Fibroblast of pulmonary artery (primary cell): ENCODE data around the gene WDFY1.

ENCODE experiments used
- DNase-seq: peaks from one replicate; pipeline ENCODE4 v3.0.0-alpha.2; 2010; ENCODE audit warnings: low read depth
- H3K4me3 ChIP-seq: replicated peaks from 2 replicates; pipeline ENCODE4 v1.5.1; 2011; ENCODE audit warnings: low read depth, mild to moderate bottlenecking, control low read depth, low read length, moderate library complexity
- TF ChIP-seq, protein P1 (sequence below): IDR thresholded peaks from 2 replicates; pipeline ENCODE4 v1.5.1; 2011; ENCODE audit warnings: mild to moderate bottlenecking, control low read depth, low read length, inconsistent platforms; ENCODE audit errors: missing control alignments

WDFY1 gene

GRCh38 chr2:223908304-223908998 lies 36.7 kb downstream of the WDFY1 start:
- no peak for DNase-seq
- H3K4me3 ChIP-seq: no peak overlapping the region
- TF ChIP-seq, protein P1, sequence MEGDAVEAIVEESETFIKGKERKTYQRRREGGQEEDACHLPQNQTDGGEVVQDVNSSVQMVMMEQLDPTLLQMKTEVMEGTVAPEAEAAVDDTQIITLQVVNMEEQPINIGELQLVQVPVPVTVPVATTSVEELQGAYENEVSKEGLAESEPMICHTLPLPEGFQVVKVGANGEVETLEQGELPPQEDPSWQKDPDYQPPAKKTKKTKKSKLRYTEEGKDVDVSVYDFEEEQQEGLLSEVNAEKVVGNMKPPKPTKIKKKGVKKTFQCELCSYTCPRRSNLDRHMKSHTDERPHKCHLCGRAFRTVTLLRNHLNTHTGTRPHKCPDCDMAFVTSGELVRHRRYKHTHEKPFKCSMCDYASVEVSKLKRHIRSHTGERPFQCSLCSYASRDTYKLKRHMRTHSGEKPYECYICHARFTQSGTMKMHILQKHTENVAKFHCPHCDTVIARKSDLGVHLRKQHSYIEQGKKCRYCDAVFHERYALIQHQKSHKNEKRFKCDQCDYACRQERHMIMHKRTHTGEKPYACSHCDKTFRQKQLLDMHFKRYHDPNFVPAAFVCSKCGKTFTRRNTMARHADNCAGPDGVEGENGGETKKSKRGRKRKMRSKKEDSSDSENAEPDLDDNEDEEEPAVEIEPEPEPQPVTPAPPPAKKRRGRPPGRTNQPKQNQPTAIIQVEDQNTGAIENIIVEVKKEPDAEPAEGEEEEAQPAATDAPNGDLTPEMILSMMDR: no peak

GRCh38 chr2:223905996-223906395 lies 39.1 kb downstream of the WDFY1 start:
- TF ChIP-seq, protein P1: no peak
- no peak for DNase-seq
- no peak overlapping the region for H3K4me3 ChIP-seq

DNA sequence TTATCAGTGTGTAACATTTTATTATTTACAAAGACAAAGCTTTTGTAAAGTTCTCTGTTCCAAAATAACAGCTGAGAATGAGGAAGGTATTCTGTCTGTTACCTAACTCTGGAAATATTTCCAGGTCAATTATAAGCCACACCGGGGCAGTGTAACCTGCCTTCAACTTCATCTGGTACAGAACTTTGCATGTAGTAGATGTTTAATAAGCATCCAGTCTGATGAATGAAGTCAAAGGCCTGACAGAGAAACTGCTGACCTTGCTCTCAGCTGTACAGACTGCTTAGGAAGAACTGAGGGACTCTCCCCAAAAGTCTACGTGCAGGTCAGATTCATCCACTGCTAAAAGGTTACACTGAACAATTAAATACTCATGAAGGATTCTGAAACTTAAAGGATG lies 43.3 kb downstream of the WDFY1 start:
- TF ChIP-seq, protein P1: no peak
- no peak overlapping the region for H3K4me3 ChIP-seq
- no peak for DNase-seq

- no peak overlapping the region for H3K4me3 ChIP-seq
- TF ChIP-seq, protein P1: no peak
- no peak for DNase-seq
Measured at GRCh38 chr2:223901311-223901710, 43.8 kb downstream of the WDFY1 start.

- H3K4me3 ChIP-seq: no peak overlapping the region
- no peak for DNase-seq
- TF ChIP-seq, protein P1: no peak
Measured at GRCh38 chr2:223900531-223900930, 44.6 kb downstream of the WDFY1 start.

DNA sequence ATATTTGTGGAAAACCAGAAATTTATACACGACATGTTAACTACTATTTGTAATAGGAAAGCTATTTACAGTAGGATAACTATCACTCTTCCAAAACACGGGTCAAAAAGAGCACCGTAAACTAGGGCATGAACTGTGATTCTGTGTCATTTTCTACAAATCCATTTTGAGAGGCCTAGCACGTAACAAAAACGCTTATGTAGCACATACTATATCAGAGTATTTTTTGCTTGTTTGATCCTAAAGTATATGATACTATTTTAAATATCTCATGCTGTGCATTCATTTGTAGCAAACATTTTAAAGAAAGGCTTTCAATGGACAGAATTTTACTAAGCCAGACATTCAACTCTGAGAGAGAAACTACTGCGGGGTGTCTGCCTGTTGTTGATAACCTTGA lies 45.1 kb downstream of the WDFY1 start:
- TF ChIP-seq, protein P1: no peak
- no peak for DNase-seq
- H3K4me3 ChIP-seq: no peak overlapping the region
